ENCODE measurements around the gene TCF25.
A peak's percentile ranks its signal among the peaks of the same experiment; 100 is the strongest.

- no peak for TF ChIP-seq TAF1 (IDR thresholded peaks at IDR 0.05; ENCODE audit: low read depth)
- peak; percentile 38; the same call in 1 of the 2 replicates for TF ChIP-seq MAX (IDR thresholded peaks at IDR 0.05)
- no peak for TF ChIP-seq YY1 (IDR thresholded peaks at IDR 0.05; ENCODE audit: low read depth)
- TF ChIP-seq FOXM1 (IDR thresholded peaks at IDR 0.05; ENCODE audit: borderline replicate concordance, low read depth), result no peak
- TF ChIP-seq CEBPB (IDR thresholded peaks at IDR 0.05), result no peak
- TF ChIP-seq EP300 (IDR thresholded peaks at IDR 0.05; ENCODE audit: borderline replicate concordance), result no peak
- no peak for TF ChIP-seq RAD21 (IDR thresholded peaks at IDR 0.05; ENCODE audit: low read depth)
- TF ChIP-seq TEAD4 (IDR thresholded peaks at IDR 0.05), result no peak
- TF ChIP-seq CREB1 (IDR thresholded peaks at IDR 0.05; ENCODE audit: low read depth), result no peak
These were observed 51.0 kb downstream of the TCF25 start for GRCh38 chr16:89924297-89924924.

Data from Ishikawa (cell line).